Liver (tissue), 9 donors: ENCODE measurements around the gene SLC38A3. TPM values are rescaled to one million over a fixed set of nuclear protein-coding genes. Genes with fewer than 3 reads are reported as not detected.

Experiments used
- DNase-seq: peaks from one replicate; pipeline ENCODE4 v3.0.0-alpha.2; 2017; ENCODE audit warnings: low spot score
- H3K27ac ChIP-seq, 2 donors: one replicate each; pipeline ENCODE4 v1.7.0; 2013; ENCODE audit warnings: inconsistent platforms in 2 of 2, low read length in 2 of 2, control low read depth in 1 of 2, low read depth in 1 of 2, mild to moderate bottlenecking in 1 of 2
- H3K27me3 ChIP-seq, 4 donors: one replicate each; pipeline versions ENCODE4 v1.6.1 to v1.7.0; 2013; ENCODE audit warnings: low read length in 3 of 4, inconsistent platforms in 1 of 4, mild to moderate bottlenecking in 1 of 4, moderate library complexity in 1 of 4; ENCODE audit not compliant: control insufficient read depth in 4 of 4, insufficient read depth in 4 of 4
- H3K36me3 ChIP-seq, 4 donors: one replicate each; pipeline versions ENCODE4 v1.6.1 to v1.7.0; 2013; ENCODE audit warnings: low read length in 3 of 4, mild to moderate bottlenecking in 3 of 4, low read depth in 1 of 4, moderate library complexity in 1 of 4; ENCODE audit not compliant: control insufficient read depth in 4 of 4, insufficient read depth in 3 of 4
- H3K4me1 ChIP-seq, 4 donors: one replicate each; pipeline versions ENCODE4 v1.6.1 to v1.7.0; 2013; ENCODE audit warnings: low read length in 3 of 4, mild to moderate bottlenecking in 3 of 4, moderate library complexity in 1 of 4; ENCODE audit not compliant: control insufficient read depth in 4 of 4, insufficient read depth in 4 of 4
- H3K4me3 ChIP-seq, 3 donors: one replicate each; pipeline versions ENCODE4 v1.6.1 to v1.7.0; 2013; ENCODE audit warnings: low read length in 3 of 3, control low read depth in 1 of 3, low read depth in 1 of 3, mild to moderate bottlenecking in 1 of 3
- H3K9ac ChIP-seq, 2 donors: one replicate each; pipeline ENCODE4 v1.7.0; 2013; ENCODE audit warnings: low read length in 2 of 2, mild to moderate bottlenecking in 2 of 2, moderate library complexity in 2 of 2, control low read depth in 1 of 2, low read depth in 1 of 2
- H3K9me3 ChIP-seq, 4 donors: one replicate each; pipeline versions ENCODE4 v1.6.1 to v1.7.0; 2013; ENCODE audit warnings: low read length in 3 of 4; ENCODE audit not compliant: control insufficient read depth in 4 of 4
- ATF3 ChIP-seq: IDR thresholded peaks from 2 replicates; pipeline ENCODE4 v1.6.1; 2016; ENCODE audit warnings: antibody characterized with exemption
- CTCF ChIP-seq: fragments of 150-350 bp; IDR thresholded peaks from 2 replicates; pipeline ENCODE4 v1.5.1; 2017; ENCODE audit warnings: improper control_type of control experiment, low read depth, low read length; ENCODE audit not compliant: missing input control
- EGR1 ChIP-seq, 2 donors: IDR thresholded peaks; 2 replicates each; pipeline ENCODE4 v1.6.1; 2016 to 2018; ENCODE audit warnings: antibody characterized with exemption in 2 of 2, low read depth in 2 of 2
- FOXA1 ChIP-seq: IDR thresholded peaks from 2 replicates; pipeline ENCODE4 v1.6.1; 2016; ENCODE audit warnings: antibody characterized with exemption
- FOXA2 ChIP-seq: IDR thresholded peaks from 2 replicates; pipeline ENCODE4 v1.6.1; 2016; ENCODE audit warnings: antibody characterized with exemption
- GABPA ChIP-seq, 2 donors: IDR thresholded peaks in 1 of 2; conservative IDR thresholded peaks in 1 of 2; 2 replicates each; pipeline ENCODE4 v1.6.1; 2016; ENCODE audit warnings: antibody characterized with exemption in 2 of 2, mild to moderate bottlenecking in 1 of 2, moderate library complexity in 1 of 2
- HNF4A ChIP-seq, 2 donors: conservative IDR thresholded peaks; 2 replicates each; pipeline ENCODE4 v1.6.1; 2016; ENCODE audit warnings: antibody characterized with exemption in 2 of 2, mild to moderate bottlenecking in 2 of 2
- HNF4G ChIP-seq: IDR thresholded peaks from 2 replicates; pipeline ENCODE4 v1.6.1; 2016; ENCODE audit warnings: antibody characterized with exemption
- JUND ChIP-seq, 2 donors: IDR thresholded peaks; 2 replicates each; pipeline ENCODE4 v1.6.1; 2016; ENCODE audit warnings: antibody characterized with exemption in 2 of 2
- NR2F2 ChIP-seq: IDR thresholded peaks from 2 replicates; pipeline ENCODE4 v1.6.1; 2016; ENCODE audit warnings: antibody characterized with exemption
- RAD21 ChIP-seq, 2 donors: IDR thresholded peaks; 2 replicates each; pipeline ENCODE4 v1.6.1; 2016; ENCODE audit warnings: antibody characterized with exemption in 2 of 2, mild to moderate bottlenecking in 2 of 2
- REST ChIP-seq: IDR thresholded peaks from 2 replicates; pipeline ENCODE4 v1.6.1; 2016; ENCODE audit warnings: antibody characterized with exemption, mild to moderate bottlenecking
- RXRA ChIP-seq, 2 donors: IDR thresholded peaks; 2 replicates each; pipeline ENCODE4 v1.6.1; 2017 to 2018; ENCODE audit warnings: antibody characterized with exemption in 2 of 2, mild to moderate bottlenecking in 1 of 2
- SP1 ChIP-seq: IDR thresholded peaks from 2 replicates; pipeline ENCODE4 v1.6.1; 2018; ENCODE audit warnings: antibody characterized with exemption, mild to moderate bottlenecking
- YY1 ChIP-seq: IDR thresholded peaks from 2 replicates; pipeline ENCODE4 v1.6.1; 2016; ENCODE audit warnings: antibody characterized with exemption, mild to moderate bottlenecking
- ZBTB33 ChIP-seq: IDR thresholded peaks from 2 replicates; pipeline ENCODE4 v1.6.1; 2016; ENCODE audit warnings: antibody characterized with exemption
- WGBS: extraction: QIAGEN DNeasy Blood & Tissue Kit; methylation state at CpG from one replicate; pipeline ENCODE4 v1.1.7; 2013; 5-methylcytosine and 5-hydroxymethylcytosine counted together
- polyA plus RNA-seq, 2 donors: library from polyadenylated mRNA; stranded (reverse) in 1 of 2; unstranded in 1 of 2; fragments of 200-250 nt in 1 of 2; fragments of >200 nt in 1 of 2; fragmentation: Nextera tagmentation in 1 of 2; extraction: Ambion mirVana in 1 of 2; gene quantifications; one replicate each; pipeline versions ENCODE4 v1.2.1 to v1.2.3, GENCODE V29; 2013 to 2015
- total RNA-seq, 2 donors: library from RNA; depleted of rRNA; stranded (reverse); fragments of >200 nt; gene quantifications; one replicate each; pipeline ENCODE4 v1.2.3, GENCODE V29; 2014
- TF ChIP-seq, protein P1 (sequence below): IDR thresholded peaks from 2 replicates; pipeline ENCODE4 v1.6.1; 2016; ENCODE audit warnings: antibody characterized with exemption
- donor health status: healthy.
- donor health status: healthy.
- donor health status: healthy.
- donor health status: healthy.
- donor health status: healthy.

Gene SLC38A3
- total and polyA plus RNA-seq, 4 donors = 98.1 to 180 (median 140) TPM

DNA sequence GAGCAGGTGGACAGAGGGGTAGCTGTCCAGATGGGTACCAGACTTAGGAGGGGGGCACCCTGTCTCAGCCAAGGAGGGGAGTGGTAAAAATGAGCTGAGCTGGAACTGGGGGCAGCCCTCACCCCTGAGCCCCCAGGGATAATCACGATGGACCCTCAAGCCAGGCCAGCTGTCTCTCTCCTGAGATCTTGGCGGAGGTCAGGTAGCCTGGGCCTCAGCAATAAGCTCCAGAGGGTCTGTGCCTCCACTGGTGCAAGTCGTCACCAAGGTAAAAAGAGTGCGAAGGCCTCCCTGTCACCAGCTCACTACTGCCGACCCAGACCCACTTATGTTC, 5.1 kb downstream of the SLC38A3 start:
- DNase-seq = no peak
- TF ChIP-seq EGR1 (IDR thresholded peaks at IDR 0.05; ENCODE audit: low read depth in 2 of 2) (no peak), FOXA2 (no peak), ZBTB33 (no peak), HNF4G (no peak), FOXA1 (no peak), RXRA (IDR thresholded peaks at IDR 0.05) (no peak), REST (no peak), JUND (IDR thresholded peaks at IDR 0.05) (no peak), ATF3 (no peak), CTCF (no peak), GABPA (IDR thresholded peaks at IDR 0.05 in 1 of 2, conservative IDR thresholded peaks at IDR 0.05 in 1 of 2) (no peak), HNF4A (conservative IDR thresholded peaks at IDR 0.05) (no peak), NR2F2 (no peak), YY1 (no peak), SP1 (no peak), RAD21 (IDR thresholded peaks at IDR 0.05) (no peak)
- TF ChIP-seq, protein P1, sequence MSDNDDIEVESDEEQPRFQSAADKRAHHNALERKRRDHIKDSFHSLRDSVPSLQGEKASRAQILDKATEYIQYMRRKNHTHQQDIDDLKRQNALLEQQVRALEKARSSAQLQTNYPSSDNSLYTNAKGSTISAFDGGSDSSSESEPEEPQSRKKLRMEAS = no peak
- Histone ChIP-seq H3K36me3 (no peaks in the 10 kb centered on the region), H3K4me1 (peaks cover 30 to 90% (median 78%) of the 10 kb centered on the region in 4 donors), H3K9ac (peak overlapping the region; percentile 5 to 36), H3K9me3 (no peaks in the 10 kb centered on the region), H3K4me3 (no peak overlapping the region), H3K27me3 (no peaks in the 10 kb centered on the region), H3K27ac (peak overlapping the region; percentile 87 to 95)
- WGBS = 47% methylated on average over 5 of the region's 5 CpGs
